ENCODE data around the gene ITSN1.

The ITSN1 gene

GRCh38 chr21:33811167-33812010 lies 169.1 kb downstream of the ITSN1 start:
- no peak for DNase-seq (ENCODE audit: low spot score)
- TF ChIP-seq CTCF (IDR thresholded peaks at IDR 0.05; ENCODE audit: extremely low read depth, missing control alignments) = no peak

- no peak for TF ChIP-seq CTCF (IDR thresholded peaks at IDR 0.05; ENCODE audit: extremely low read depth, missing control alignments)
- DNase-seq (ENCODE audit: low spot score) = no peak
Observed at GRCh38 chr21:33813832-33814365, 171.6 kb downstream of the ITSN1 start.

DNA sequence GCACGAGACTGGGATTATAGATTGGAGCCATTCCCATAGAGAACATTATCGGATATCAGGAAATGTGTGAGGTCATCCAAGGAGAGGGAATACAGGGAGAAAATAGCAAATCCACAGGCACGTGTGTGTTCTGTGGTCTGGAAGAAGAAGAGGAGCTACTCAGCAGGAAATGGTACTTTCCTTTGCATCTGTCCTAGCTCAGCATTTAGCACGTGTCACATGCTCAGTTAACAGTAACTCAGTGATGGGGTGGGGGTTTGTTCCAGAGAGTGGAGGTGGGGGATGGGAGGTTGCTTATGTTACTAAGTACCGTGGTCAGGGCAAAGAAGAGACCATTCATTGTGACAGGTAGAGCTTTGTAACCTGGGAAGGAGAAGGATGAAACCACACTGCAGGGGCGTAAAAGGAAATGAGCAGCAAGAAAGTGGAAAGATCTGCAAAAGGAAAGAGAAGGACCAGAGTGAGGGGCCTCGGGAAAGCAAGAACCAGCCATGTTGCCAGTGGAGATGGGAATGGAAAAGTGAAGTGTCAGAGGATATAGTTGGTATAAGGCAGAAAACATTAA lies 172.9 kb downstream of the ITSN1 start:
- no peak for TF ChIP-seq CTCF (IDR thresholded peaks at IDR 0.05; ENCODE audit: extremely low read depth, missing control alignments)
- no peak for DNase-seq (ENCODE audit: low spot score)

GRCh38 chr21:33816174-33816573 lies 173.9 kb downstream of the ITSN1 start:
- no peak for TF ChIP-seq CTCF (IDR thresholded peaks at IDR 0.05; ENCODE audit: extremely low read depth, missing control alignments)
- no peak for DNase-seq (ENCODE audit: low spot score)

DNA sequence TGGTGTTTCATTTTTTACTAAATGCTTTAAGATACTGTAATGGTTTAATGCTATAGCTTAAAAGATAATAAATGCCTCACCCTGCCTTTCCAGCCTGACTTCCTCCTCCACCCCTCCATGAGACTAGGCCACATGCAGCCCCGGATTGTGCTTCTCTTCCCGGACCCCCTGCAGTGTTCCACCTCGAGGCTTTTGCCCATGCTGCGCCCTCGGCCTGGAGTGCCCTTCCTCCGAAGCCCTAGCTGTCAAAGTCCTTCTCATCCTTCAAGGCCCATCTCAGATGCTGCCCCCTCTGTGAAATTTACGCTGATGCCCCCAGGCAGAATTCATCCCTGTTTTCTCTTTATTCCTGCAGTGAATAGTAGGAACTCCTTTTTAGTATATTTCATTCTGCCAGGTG lies 174.8 kb downstream of the ITSN1 start:
- DNase-seq (ENCODE audit: low spot score) = no peak
- no peak for TF ChIP-seq CTCF (IDR thresholded peaks at IDR 0.05; ENCODE audit: extremely low read depth, missing control alignments)

DNA sequence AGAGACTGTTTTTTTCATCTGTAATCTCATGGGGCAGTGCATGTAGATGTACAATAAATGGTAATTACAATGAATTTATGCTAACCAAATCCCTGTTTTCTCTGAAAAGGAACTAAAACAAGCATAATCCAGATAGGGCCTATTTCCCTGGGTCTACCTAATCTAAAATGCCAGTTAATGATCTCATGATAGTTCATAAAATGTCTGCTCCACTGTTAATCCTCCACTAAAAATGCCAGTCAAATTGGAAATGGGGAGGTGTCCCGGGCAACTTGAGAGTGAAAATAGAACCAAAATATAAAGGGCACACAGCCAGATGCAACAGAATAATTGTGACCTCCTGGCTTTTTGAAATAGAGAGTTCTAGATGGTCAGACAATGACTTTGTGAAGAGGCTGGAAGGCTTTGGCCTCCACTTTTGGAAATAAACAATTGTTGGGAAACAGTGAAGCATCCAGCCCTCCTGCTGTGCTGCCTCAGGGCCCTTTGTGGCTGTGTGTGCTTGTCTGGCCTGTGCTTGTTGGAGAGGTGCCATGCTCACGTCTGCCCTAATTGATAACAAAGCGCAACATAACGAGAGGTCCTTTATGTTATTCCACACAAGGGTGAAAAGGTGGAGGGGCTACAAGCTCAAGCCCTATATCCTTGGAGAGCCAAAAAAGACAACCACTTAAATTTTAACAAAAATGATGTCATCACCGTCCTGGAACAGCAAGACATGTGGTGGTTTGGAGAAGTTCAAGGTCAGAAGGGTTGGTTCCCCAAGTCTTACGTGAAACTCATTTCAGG lies 175.6 kb downstream of the ITSN1 start:
- no peak for DNase-seq (ENCODE audit: low spot score)
- no peak for TF ChIP-seq CTCF (IDR thresholded peaks at IDR 0.05; ENCODE audit: extremely low read depth, missing control alignments)

Data from GM20000 (cell line).